Fibroblast of lung (primary cell): ENCODE data around the gene GIMAP7. TPM values are rescaled to one million over a fixed set of nuclear protein-coding genes. Genes with fewer than 3 reads are reported as not detected.
"Not testable (repeated sequence)": the region's sequence is repeated elsewhere in the genome, so short reads cannot be mapped to it uniquely, and the experiment has no call there.

Experiments
- DNase-seq, 2 donors: peaks; one replicate each; pipeline versions ENCODE4 v3.0.0 to v3.0.0-alpha.2; 2010; ENCODE audit warnings: low read depth in 2 of 2
- H2AFZ ChIP-seq: 2 replicates; pipeline ENCODE4 v1.5.1; 2012; ENCODE audit warnings: low read length, control low read depth, inconsistent platforms
- H3K27ac ChIP-seq: 2 replicates; pipeline ENCODE4 v1.5.1; 2011; ENCODE audit warnings: low read length, control low read depth; ENCODE audit not compliant: insufficient read depth
- H3K27me3 ChIP-seq: 2 replicates; pipeline ENCODE4 v1.5.1; 2011; ENCODE audit warnings: mild to moderate bottlenecking, low read length; ENCODE audit not compliant: control insufficient read depth, insufficient read depth
- H3K36me3 ChIP-seq: 2 replicates; pipeline ENCODE4 v1.5.1; 2011; ENCODE audit warnings: low read length; ENCODE audit not compliant: control insufficient read depth, insufficient read depth
- H3K4me1 ChIP-seq: 2 replicates; pipeline ENCODE4 v1.5.1; 2011; ENCODE audit warnings: low read length; ENCODE audit not compliant: control insufficient read depth, insufficient read depth; ENCODE audit errors: extremely low read depth
- H3K4me2 ChIP-seq: 2 replicates; pipeline ENCODE4 v1.5.1; 2011; ENCODE audit warnings: low read length, control low read depth; ENCODE audit not compliant: insufficient read depth; ENCODE audit errors: extremely low read depth
- H3K4me3 ChIP-seq, 4 experiments: fragments of 200-600 bp in 1 of 4; sonication (generic) in 1 of 4; replicated peaks in 1 of 4; 2 replicates each; pipeline ENCODE4 v1.5.1; 2011 to 2016; ENCODE audit warnings: low read length in 4 of 4, low read depth in 3 of 4, mild to moderate bottlenecking in 3 of 4, control low read depth in 2 of 4, inconsistent platforms in 1 of 4, mixed read lengths in 1 of 4; ENCODE audit not compliant: insufficient read depth in 1 of 4; ENCODE audit errors: control extremely low read depth in 1 of 4
- H3K79me2 ChIP-seq: 2 replicates; pipeline ENCODE4 v1.5.1; 2012; ENCODE audit warnings: mild to moderate bottlenecking, low read length, inconsistent platforms; ENCODE audit not compliant: control insufficient read depth, insufficient read depth
- H3K9ac ChIP-seq: 2 replicates; pipeline ENCODE4 v1.5.1; 2011; ENCODE audit warnings: mild to moderate bottlenecking, low read length, control low read depth; ENCODE audit not compliant: insufficient read depth
- H3K9me3 ChIP-seq: 2 replicates; pipeline ENCODE4 v1.5.1; 2012; ENCODE audit warnings: low read depth, low read length; ENCODE audit not compliant: control insufficient read depth, insufficient read depth
- H4K20me1 ChIP-seq: 2 replicates; pipeline ENCODE4 v1.5.1; 2011; ENCODE audit warnings: low read length; ENCODE audit not compliant: control insufficient read depth, insufficient read depth; ENCODE audit errors: extremely low read depth
- CTCF ChIP-seq, 2 donors: IDR thresholded peaks in 1 of 2; conservative IDR thresholded peaks in 1 of 2; 1 replicate in 1 of 2; 2 replicates in 1 of 2; pipeline ENCODE4 v1.5.1; 2011 to 2012; ENCODE audit warnings: low read length in 2 of 2, control low read depth in 1 of 2, inconsistent platforms in 1 of 2, low read depth in 1 of 2, mild to moderate bottlenecking in 1 of 2
- EZH2 ChIP-seq: IDR thresholded peaks from 2 replicates; pipeline ENCODE4 v1.5.1; 2012; ENCODE audit warnings: low read length, control low read depth, mild to moderate bottlenecking; ENCODE audit errors: missing control alignments
- polyA plus RNA-seq, 2 donors: library from polyadenylated mRNA; depleted of rRNA in 1 of 2; stranded (reverse) in 1 of 2; unstranded in 1 of 2; fragments of >200 nt; gene quantifications; 2 replicates each; pipeline ENCODE4 v1.2.1, GENCODE V29; 2011 to 2012; ENCODE audit warnings: missing spikeins in 1 of 2
- total RNA-seq: library from RNA; depleted of rRNA; stranded (reverse); fragments of >200 nt; gene quantifications from 2 replicates; pipeline ENCODE4 v1.2.1, GENCODE V29; 2014

The GIMAP7 gene
- total and polyA plus RNA-seq, 2 donors (not counting 1 experiment from before 2014, with no cell fraction given) = not detected

GRCh38 chr7:150520145-150520544 is 5.5 kb downstream of the GIMAP7 start:
- H3K27me3 ChIP-seq = no peaks in the 10 kb centered on the region
- no peaks in the 10 kb centered on the region for H3K9me3 ChIP-seq
- no peak for TF ChIP-seq CTCF (conservative IDR thresholded peaks at IDR 0.05 in 1 of 2, IDR thresholded peaks at IDR 0.05 in 1 of 2; ENCODE audit: low read depth in 1 of 2, low read length in 2 of 2)
- TF ChIP-seq EZH2 = no peak
- H2AFZ ChIP-seq = no peak overlapping the region
- no peak overlapping the region for H3K4me3 ChIP-seq
- H3K4me2 ChIP-seq = no peak overlapping the region
- no peaks in the 10 kb centered on the region for H3K4me1 ChIP-seq
- H3K36me3 ChIP-seq = no peaks in the 10 kb centered on the region
- no peak for DNase-seq
- H4K20me1 ChIP-seq = no peaks in the 10 kb centered on the region
- no peaks in the 10 kb centered on the region for H3K79me2 ChIP-seq
- no peak overlapping the region for H3K27ac ChIP-seq
- H3K9ac ChIP-seq = no peak overlapping the region

GRCh38 chr7:150522931-150523330 is 8.3 kb downstream of the GIMAP7 start:
- not testable (repeated sequence) for H3K36me3 ChIP-seq, H3K27me3 ChIP-seq

GRCh38 chr7:150524018-150524417 is 9.3 kb downstream of the GIMAP7 start:
- no peaks in the 10 kb centered on the region for H3K79me2 ChIP-seq
- no peaks in the 10 kb centered on the region for H3K36me3 ChIP-seq
- no peak overlapping the region for H3K27ac ChIP-seq
- no peaks in the 10 kb centered on the region for H3K27me3 ChIP-seq
- TF ChIP-seq EZH2 = no peak
- TF ChIP-seq CTCF (conservative IDR thresholded peaks at IDR 0.05 in 1 of 2, IDR thresholded peaks at IDR 0.05 in 1 of 2; ENCODE audit: low read depth in 1 of 2, low read length in 2 of 2) = no peak
- H3K4me3 ChIP-seq = no peak overlapping the region
- H2AFZ ChIP-seq = no peak overlapping the region
- H3K4me1 ChIP-seq = no peaks in the 10 kb centered on the region
- no peaks in the 10 kb centered on the region for H4K20me1 ChIP-seq
- no peaks in the 10 kb centered on the region for H3K9me3 ChIP-seq
- H3K4me2 ChIP-seq = no peak overlapping the region
- DNase-seq = no peak
- H3K9ac ChIP-seq = no peak overlapping the region

More at GRCh38 chr7:150522931-150523330, 8.3 kb downstream of the GIMAP7 start:
- not testable (repeated sequence) for H3K4me1 ChIP-seq, H2AFZ ChIP-seq, H3K9me3 ChIP-seq, H3K79me2 ChIP-seq, H4K20me1 ChIP-seq, H3K27ac ChIP-seq, H3K4me3 ChIP-seq, H3K9ac ChIP-seq, DNase-seq, H3K4me2 ChIP-seq
